HG02763 (cell line): ENCODE results near the gene ZNF462.

ENCODE experiments used
- ATAC-seq: cut with Tn5 transposase; IDR thresholded peaks from one replicate; pipeline ENCODE4 v1.9.1; 2021; ENCODE audit warnings: mild to moderate bottlenecking, moderate library complexity; ENCODE audit not compliant: unreplicated experiment

Gene ZNF462

GRCh38 chr9:107049046-107049802 lies 186.3 kb downstream of the ZNF462 start:
- no peak for ATAC-seq

GRCh38 chr9:107049803-107050184 lies 186.8 kb downstream of the ZNF462 start:
- ATAC-seq, result no peak

DNA sequence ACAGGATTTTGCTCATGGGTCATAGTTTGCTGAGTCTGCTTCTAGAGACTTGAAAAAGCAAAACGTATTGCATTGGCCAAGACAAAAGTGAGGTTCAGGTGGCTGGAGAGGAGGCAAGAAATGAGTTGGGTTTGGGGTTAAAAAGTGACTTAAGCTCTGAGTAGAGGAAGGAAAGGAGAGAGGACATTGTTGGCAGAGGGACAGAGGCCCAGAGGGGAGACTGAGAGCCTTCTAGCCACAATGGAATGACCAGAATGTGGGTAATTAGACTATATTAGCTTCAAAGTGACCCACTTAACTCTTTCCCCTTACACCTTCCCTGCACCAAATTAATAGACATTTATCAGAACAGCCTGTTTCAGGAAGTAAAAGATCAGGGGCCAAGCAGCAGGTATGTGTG lies 188.4 kb downstream of the ZNF462 start:
- ATAC-seq, result no peak

- no peak for ATAC-seq
Measured at GRCh38 chr9:107054146-107054545, 191.2 kb downstream of the ZNF462 start.

GRCh38 chr9:107059220-107059619 lies 196.3 kb downstream of the ZNF462 start:
- ATAC-seq, result no peak

DNA sequence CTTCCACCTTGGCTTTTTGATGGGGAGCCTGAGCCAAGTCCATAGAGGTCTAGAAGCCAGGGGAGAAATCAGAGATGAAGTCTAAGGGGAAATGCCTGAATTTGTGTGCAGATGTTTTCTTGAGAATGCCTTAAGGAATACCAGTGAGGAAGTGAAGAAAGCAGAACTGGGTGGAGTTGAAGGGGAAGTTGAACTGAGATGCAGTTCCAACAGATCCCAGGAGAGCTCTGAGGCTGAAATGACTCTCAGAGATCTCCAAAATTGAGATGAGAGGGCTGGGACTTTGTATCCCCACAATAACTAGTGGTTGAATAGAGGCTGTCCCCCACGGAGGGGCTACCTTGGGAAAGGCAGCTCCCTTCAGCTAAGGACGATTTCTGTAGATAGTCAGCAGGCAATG lies 197.1 kb downstream of the ZNF462 start:
- ATAC-seq, result no peak
